HCT116 (cell line): ENCODE results near the gene INPP5K. TPM values are rescaled to one million over a fixed set of nuclear protein-coding genes. Genes with fewer than 3 reads are reported as not detected.

Experiments used
- ATAC-seq: fragments of 200-7000 bp; cut with Tn5 transposase; 2 replicates; pipeline ENCODE4 v1.9.1; 2020; ENCODE audit warnings: mild to moderate bottlenecking, moderate library complexity
- BruUV-seq: library from RNA; stranded (reverse); fragments of 400-500 nt; replicated peaks from 2 replicates; lab custom pipeline; 2021; lab: Mats Ljungman, UMichigan
- CTCF ChIA-PET: fragments of 300-600 bp; sonication (Branson Sonifier 250); formaldehyde crosslinking; loops from one replicate; lab custom pipeline; 2021; ENCODE audit warnings: antibody characterized with exemption; lab: Charles Lee
- POLR2A ChIA-PET: fragments of 300-600, 350-600 bp; sonication (Branson Sonifier 250); formaldehyde crosslinking; loops from one replicate; lab custom pipeline; 2021; ENCODE audit warnings: antibody characterized with exemption; lab: Charles Lee
- RAD21 ChIA-PET, 2 experiments: fragments of 300-600 bp; sonication (Branson Sonifier 250); formaldehyde crosslinking; loops; one replicate each; lab custom pipeline; 2023; ENCODE audit warnings: low total read pairs in 2 of 2; ENCODE audit not compliant: uncharacterized antibody in 2 of 2, unreplicated experiment in 2 of 2, low non-redundant PET in 1 of 2; lab: Charles Lee
- DNase-seq: peaks from one replicate; pipeline ENCODE4 v3.0.0-alpha.2; 2010; ENCODE audit warnings: low read depth, low spot score
- H2AFZ ChIP-seq: fragments of 200-600 bp; shearing (Covaris generic), sonication (generic); 2 replicates; pipeline ENCODE4 v1.6.1; 2017; ENCODE audit warnings: low read depth, mixed run types, mixed read lengths, antibody characterized with exemption, low read length; ENCODE audit not compliant: poor library complexity, severe bottlenecking
- H3K27ac ChIP-seq: 2 replicates; pipeline ENCODE4 v1.5.1; 2012; ENCODE audit warnings: low read depth, low read length
- H3K27me3 ChIP-seq: fragments of 200-600 bp; sonication (generic); 2 replicates; pipeline ENCODE4 v1.6.1; 2016; ENCODE audit warnings: mixed run types, low read length, mixed read lengths; ENCODE audit not compliant: insufficient read depth
- H3K36me3 ChIP-seq, 2 experiments: fragments of 200-500 bp in 1 of 2; fragments of 200-600 bp in 1 of 2; sonication (Bioruptor generic) in 1 of 2; sonication (generic) in 1 of 2; 2 replicates each; pipeline versions ENCODE4 v1.5.1 to v1.6.1; 2014 to 2016; ENCODE audit warnings: low read length in 2 of 2, inconsistent platforms in 1 of 2, mixed read lengths in 1 of 2, mixed run types in 1 of 2; ENCODE audit not compliant: insufficient read depth in 2 of 2, control insufficient read depth in 1 of 2
- H3K4me1 ChIP-seq, 2 experiments: fragments of 200-600 bp in 1 of 2; sonication (generic) in 1 of 2; 2 replicates each; pipeline versions ENCODE4 v1.5.1 to v1.6.1; 2012 to 2017; ENCODE audit warnings: low read length in 2 of 2, inconsistent platforms in 1 of 2, mild to moderate bottlenecking in 1 of 2, mixed read lengths in 1 of 2, mixed run types in 1 of 2, moderate library complexity in 1 of 2; ENCODE audit not compliant: insufficient read depth in 2 of 2, control insufficient read depth in 1 of 2
- H3K4me2 ChIP-seq: fragments of 200-600 bp; sonication (generic); 2 replicates; pipeline ENCODE4 v1.6.1; 2017; ENCODE audit warnings: mixed run types, low read length, mixed read lengths
- H3K4me3 ChIP-seq, 2 experiments: fragments of 200-600 bp in 1 of 2; sonication (generic) in 1 of 2; replicated peaks in 1 of 2; 2 replicates each; pipeline ENCODE4 v1.5.1; 2011 to 2016; ENCODE audit warnings: low read length in 2 of 2, control low read depth in 1 of 2, low read depth in 1 of 2, mild to moderate bottlenecking in 1 of 2, mixed read lengths in 1 of 2, mixed run types in 1 of 2
- H3K79me2 ChIP-seq: fragments of 200-600 bp; sonication (generic); 2 replicates; pipeline ENCODE4 v1.6.1; 2017; ENCODE audit warnings: mild to moderate bottlenecking, mixed run types, low read length, moderate library complexity, mixed read lengths; ENCODE audit not compliant: insufficient read depth
- H3K9ac ChIP-seq: fragments of 200-600 bp; sonication (generic); 2 replicates; pipeline ENCODE4 v1.6.1; 2016; ENCODE audit warnings: low read length, mixed read lengths
- H3K9me2 ChIP-seq: fragments of 200-600 bp; sonication (generic), shearing (Covaris generic); 2 replicates; pipeline ENCODE4 v1.6.1; 2017; ENCODE audit warnings: mixed run types, mild to moderate bottlenecking, moderate library complexity; ENCODE audit not compliant: insufficient read depth
- H3K9me3 ChIP-seq, 2 experiments: fragments of 200-500 bp in 1 of 2; fragments of 200-600 bp in 1 of 2; sonication (Bioruptor generic) in 1 of 2; sonication (generic) in 1 of 2; 2 replicates each; pipeline ENCODE4 v1.6.1; 2014 to 2017; ENCODE audit warnings: low read length in 2 of 2, mixed read lengths in 2 of 2, inconsistent platforms in 1 of 2, low read depth in 1 of 2, mild to moderate bottlenecking in 1 of 2, mixed run types in 1 of 2, moderate library complexity in 1 of 2; ENCODE audit not compliant: control insufficient read depth in 1 of 2, insufficient read depth in 1 of 2
- H4K20me1 ChIP-seq: fragments of 200-600 bp; sonication (generic), shearing (Covaris generic); 2 replicates; pipeline ENCODE4 v1.6.1; 2017; ENCODE audit warnings: mixed run types, mild to moderate bottlenecking, moderate library complexity; ENCODE audit not compliant: insufficient read depth
- CEBPB ChIP-seq: IDR thresholded peaks from 2 replicates; pipeline ENCODE4 v1.6.1; 2012; ENCODE audit warnings: low read depth
- EGR1 ChIP-seq: IDR thresholded peaks from 2 replicates; pipeline ENCODE4 v1.6.1; 2012; ENCODE audit warnings: low read depth
- ELF1 ChIP-seq: IDR thresholded peaks from 2 replicates; pipeline ENCODE4 v1.6.1; 2012; ENCODE audit warnings: low read depth, borderline replicate concordance
- EZH2phosphoT487 ChIP-seq: fragments of 200-600 bp; IDR thresholded peaks from 2 replicates; pipeline ENCODE4 v1.6.1; 2018; ENCODE audit warnings: antibody characterized with exemption, borderline replicate concordance
- FOSL1 ChIP-seq: IDR thresholded peaks from 2 replicates; pipeline ENCODE4 v1.6.1; 2012; ENCODE audit warnings: low read depth
- JUND ChIP-seq: IDR thresholded peaks from 2 replicates; pipeline ENCODE4 v1.6.1; 2012
- POLR2A ChIP-seq: IDR thresholded peaks from 2 replicates; pipeline ENCODE4 v1.7.0; 2011; ENCODE audit warnings: borderline replicate concordance; ENCODE audit not compliant: insufficient read depth, insufficient read length; ENCODE audit errors: extremely low read depth
- POLR2AphosphoS5 ChIP-seq: IDR thresholded peaks from 2 replicates; pipeline ENCODE4 v1.6.1; 2011; ENCODE audit warnings: mild to moderate bottlenecking, low read depth, low read length, moderate library complexity
- RAD21 ChIP-seq: IDR thresholded peaks from 2 replicates; pipeline ENCODE4 v1.6.1; 2012; ENCODE audit warnings: low read depth, mild to moderate bottlenecking
- SIN3A ChIP-seq: IDR thresholded peaks from 2 replicates; pipeline ENCODE4 v1.6.1; 2012; ENCODE audit warnings: low read depth
- SP1 ChIP-seq: IDR thresholded peaks from 2 replicates; pipeline ENCODE4 v1.6.1; 2012; ENCODE audit warnings: low read depth
- SRF ChIP-seq: IDR thresholded peaks from 2 replicates; pipeline ENCODE4 v1.6.1; 2012; ENCODE audit warnings: low read depth
- TCF7L2 ChIP-seq: IDR thresholded peaks from 2 replicates; pipeline ENCODE4 v1.7.0; 2011; ENCODE audit warnings: borderline replicate concordance, inconsistent platforms; ENCODE audit not compliant: insufficient read depth, insufficient read length; ENCODE audit errors: extremely low read depth
- YY1 ChIP-seq: IDR thresholded peaks from 2 replicates; pipeline ENCODE4 v1.6.1; 2011; ENCODE audit warnings: low read length, low read depth, moderate library complexity, mild to moderate bottlenecking; ENCODE audit not compliant: insufficient replicate concordance; ENCODE audit errors: extremely low read depth
- ZFX ChIP-seq: fragments of 450-650 bp; IDR thresholded peaks from 2 replicates; pipeline ENCODE4 v1.6.1; 2017
- ZNF274 ChIP-seq: fragments of 200-500 bp; sonication (Bioruptor generic); IDR thresholded peaks from 2 replicates; pipeline ENCODE4 v1.6.1; 2014; ENCODE audit warnings: mild to moderate bottlenecking, low read depth, low read length, inconsistent platforms
- intact Hi-C: fragments of 100-400 bp; cut with micrococcal nuclease; formaldehyde crosslinking; loops from 2 replicates; pipeline ENCODE4 v1.10.0; 2022
- total RNA-seq: library from RNA; stranded (reverse); gene quantifications from one replicate; pipeline ENCODE4 v1.2.1, GENCODE V29; 2021; ENCODE audit not compliant: unreplicated experiment
- TF ChIP-seq, protein P1 (sequence below): IDR thresholded peaks from 2 replicates; pipeline ENCODE4 v1.6.1; 2011; ENCODE audit warnings: mild to moderate bottlenecking, low read length, moderate library complexity; ENCODE audit not compliant: insufficient replicate concordance; ENCODE audit errors: extremely low read depth
- TF ChIP-seq, protein P2 (sequence below): IDR thresholded peaks from 2 replicates; pipeline ENCODE4 v1.6.1; 2012
- TF ChIP-seq, protein P3 (sequence below), 3 experiments: fragments of 200-600 bp in 1 of 3; sonication (generic) in 1 of 3; IDR thresholded peaks in 2 of 3; conservative IDR thresholded peaks in 1 of 3; 2 replicates each; pipeline ENCODE4 v1.5.1; 2012 to 2017; ENCODE audit warnings: low read depth in 2 of 3, low read length in 2 of 3, antibody characterized with exemption in 1 of 3, borderline replicate concordance in 1 of 3, control low read depth in 1 of 3, mild to moderate bottlenecking in 1 of 3, mixed read lengths in 1 of 3, mixed run types in 1 of 3, moderate library complexity in 1 of 3; ENCODE audit not compliant: insufficient read depth in 1 of 3
- TF ChIP-seq, protein P4 (sequence below): IDR thresholded peaks from 2 replicates; pipeline ENCODE4 v1.6.1; 2012; ENCODE audit warnings: low read depth

INPP5K gene
- total RNA-seq, 1 experiment from 2014 or later = 25.6 TPM

DNA sequence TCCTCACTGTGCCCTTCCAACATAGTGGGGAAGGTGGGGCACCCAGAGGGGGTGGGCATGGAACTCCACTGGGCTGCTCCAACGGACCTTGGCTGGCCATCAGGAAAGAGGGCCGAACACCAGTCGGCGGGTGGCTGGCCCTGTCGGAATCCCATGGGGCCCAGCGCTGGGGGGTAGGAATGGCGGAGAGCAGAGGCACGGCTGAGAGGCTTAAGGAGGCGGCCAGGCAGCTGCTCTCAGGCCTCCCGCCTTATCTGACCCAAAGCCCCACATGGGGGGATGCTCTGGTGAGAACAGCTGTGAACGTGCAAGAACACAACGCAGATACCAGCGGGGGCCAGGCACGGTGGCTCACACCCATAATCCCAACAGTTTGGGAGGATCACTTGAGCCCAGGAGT is 19.5 kb downstream of the INPP5K start:
- no peak for ATAC-seq
- intact Hi-C loops = no loop called here
- POLR2A ChIA-PET = no interaction called here
- Histone ChIP-seq H3K4me1 (peaks cover 3 to 13% of the 10 kb centered on the region in 2 experiments; a peak in 3 of 4 replicates), H3K4me3 (no peak overlapping the region), H3K9me3 (no peaks in the 10 kb centered on the region), H3K27me3 (no peaks in the 10 kb centered on the region), H3K4me2 (no peak overlapping the region), H3K9me2 (no peaks in the 10 kb centered on the region), H3K79me2 (no peaks in the 10 kb centered on the region), H3K27ac (no peak overlapping the region), H3K9ac (no peak overlapping the region), H2AFZ (no peak overlapping the region), H3K36me3 (no peaks in the 10 kb centered on the region), H4K20me1 (no peaks in the 10 kb centered on the region)
- TF ChIP-seq ZFX (no peak), SP1 (no peak), FOSL1 (no peak), CEBPB (no peak), SIN3A (no peak), EGR1 (no peak), ELF1 (no peak), POLR2A (no peak), TCF7L2 (no peak), ZNF274 (no peak), JUND (no peak), RAD21 (no peak), POLR2AphosphoS5 (no peak), YY1 (no peak), EZH2phosphoT487 (no peak), SRF (no peak)
- TF ChIP-seq, protein P1, sequence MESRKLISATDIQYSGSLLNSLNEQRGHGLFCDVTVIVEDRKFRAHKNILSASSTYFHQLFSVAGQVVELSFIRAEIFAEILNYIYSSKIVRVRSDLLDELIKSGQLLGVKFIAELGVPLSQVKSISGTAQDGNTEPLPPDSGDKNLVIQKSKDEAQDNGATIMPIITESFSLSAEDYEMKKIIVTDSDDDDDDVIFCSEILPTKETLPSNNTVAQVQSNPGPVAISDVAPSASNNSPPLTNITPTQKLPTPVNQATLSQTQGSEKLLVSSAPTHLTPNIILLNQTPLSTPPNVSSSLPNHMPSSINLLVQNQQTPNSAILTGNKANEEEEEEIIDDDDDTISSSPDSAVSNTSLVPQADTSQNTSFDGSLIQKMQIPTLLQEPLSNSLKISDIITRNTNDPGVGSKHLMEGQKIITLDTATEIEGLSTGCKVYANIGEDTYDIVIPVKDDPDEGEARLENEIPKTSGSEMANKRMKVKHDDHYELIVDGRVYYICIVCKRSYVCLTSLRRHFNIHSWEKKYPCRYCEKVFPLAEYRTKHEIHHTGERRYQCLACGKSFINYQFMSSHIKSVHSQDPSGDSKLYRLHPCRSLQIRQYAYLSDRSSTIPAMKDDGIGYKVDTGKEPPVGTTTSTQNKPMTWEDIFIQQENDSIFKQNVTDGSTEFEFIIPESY = no peak
- TF ChIP-seq, protein P2, sequence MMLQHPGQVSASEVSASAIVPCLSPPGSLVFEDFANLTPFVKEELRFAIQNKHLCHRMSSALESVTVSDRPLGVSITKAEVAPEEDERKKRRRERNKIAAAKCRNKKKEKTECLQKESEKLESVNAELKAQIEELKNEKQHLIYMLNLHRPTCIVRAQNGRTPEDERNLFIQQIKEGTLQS = no peak
- TF ChIP-seq, protein P3, sequence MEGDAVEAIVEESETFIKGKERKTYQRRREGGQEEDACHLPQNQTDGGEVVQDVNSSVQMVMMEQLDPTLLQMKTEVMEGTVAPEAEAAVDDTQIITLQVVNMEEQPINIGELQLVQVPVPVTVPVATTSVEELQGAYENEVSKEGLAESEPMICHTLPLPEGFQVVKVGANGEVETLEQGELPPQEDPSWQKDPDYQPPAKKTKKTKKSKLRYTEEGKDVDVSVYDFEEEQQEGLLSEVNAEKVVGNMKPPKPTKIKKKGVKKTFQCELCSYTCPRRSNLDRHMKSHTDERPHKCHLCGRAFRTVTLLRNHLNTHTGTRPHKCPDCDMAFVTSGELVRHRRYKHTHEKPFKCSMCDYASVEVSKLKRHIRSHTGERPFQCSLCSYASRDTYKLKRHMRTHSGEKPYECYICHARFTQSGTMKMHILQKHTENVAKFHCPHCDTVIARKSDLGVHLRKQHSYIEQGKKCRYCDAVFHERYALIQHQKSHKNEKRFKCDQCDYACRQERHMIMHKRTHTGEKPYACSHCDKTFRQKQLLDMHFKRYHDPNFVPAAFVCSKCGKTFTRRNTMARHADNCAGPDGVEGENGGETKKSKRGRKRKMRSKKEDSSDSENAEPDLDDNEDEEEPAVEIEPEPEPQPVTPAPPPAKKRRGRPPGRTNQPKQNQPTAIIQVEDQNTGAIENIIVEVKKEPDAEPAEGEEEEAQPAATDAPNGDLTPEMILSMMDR (IDR thresholded peaks at IDR 0.05 in 2 of 3, conservative IDR thresholded peaks at IDR 0.05 in 1 of 3; ENCODE audit: borderline replicate concordance in 1 of 3, insufficient read depth in 1 of 3, low read depth in 2 of 3, low read length in 2 of 3) = no peak
- TF ChIP-seq, protein P4, sequence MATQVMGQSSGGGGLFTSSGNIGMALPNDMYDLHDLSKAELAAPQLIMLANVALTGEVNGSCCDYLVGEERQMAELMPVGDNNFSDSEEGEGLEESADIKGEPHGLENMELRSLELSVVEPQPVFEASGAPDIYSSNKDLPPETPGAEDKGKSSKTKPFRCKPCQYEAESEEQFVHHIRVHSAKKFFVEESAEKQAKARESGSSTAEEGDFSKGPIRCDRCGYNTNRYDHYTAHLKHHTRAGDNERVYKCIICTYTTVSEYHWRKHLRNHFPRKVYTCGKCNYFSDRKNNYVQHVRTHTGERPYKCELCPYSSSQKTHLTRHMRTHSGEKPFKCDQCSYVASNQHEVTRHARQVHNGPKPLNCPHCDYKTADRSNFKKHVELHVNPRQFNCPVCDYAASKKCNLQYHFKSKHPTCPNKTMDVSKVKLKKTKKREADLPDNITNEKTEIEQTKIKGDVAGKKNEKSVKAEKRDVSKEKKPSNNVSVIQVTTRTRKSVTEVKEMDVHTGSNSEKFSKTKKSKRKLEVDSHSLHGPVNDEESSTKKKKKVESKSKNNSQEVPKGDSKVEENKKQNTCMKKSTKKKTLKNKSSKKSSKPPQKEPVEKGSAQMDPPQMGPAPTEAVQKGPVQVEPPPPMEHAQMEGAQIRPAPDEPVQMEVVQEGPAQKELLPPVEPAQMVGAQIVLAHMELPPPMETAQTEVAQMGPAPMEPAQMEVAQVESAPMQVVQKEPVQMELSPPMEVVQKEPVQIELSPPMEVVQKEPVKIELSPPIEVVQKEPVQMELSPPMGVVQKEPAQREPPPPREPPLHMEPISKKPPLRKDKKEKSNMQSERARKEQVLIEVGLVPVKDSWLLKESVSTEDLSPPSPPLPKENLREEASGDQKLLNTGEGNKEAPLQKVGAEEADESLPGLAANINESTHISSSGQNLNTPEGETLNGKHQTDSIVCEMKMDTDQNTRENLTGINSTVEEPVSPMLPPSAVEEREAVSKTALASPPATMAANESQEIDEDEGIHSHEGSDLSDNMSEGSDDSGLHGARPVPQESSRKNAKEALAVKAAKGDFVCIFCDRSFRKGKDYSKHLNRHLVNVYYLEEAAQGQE = no peak
- RAD21 ChIA-PET = no interaction called here
- CTCF ChIA-PET = no interaction called here
- BruUV-seq = no TSS peak
- DNase-seq = no peak
